Left forelimb (tissue), 1 donor: ENCODE results near the gene TMPRSS3.

Experiments
- DNase-seq: peaks from one replicate; pipeline ENCODE4 v3.0.0-alpha.2; 2018; ENCODE audit warnings: low spot score

The TMPRSS3 gene

DNA sequence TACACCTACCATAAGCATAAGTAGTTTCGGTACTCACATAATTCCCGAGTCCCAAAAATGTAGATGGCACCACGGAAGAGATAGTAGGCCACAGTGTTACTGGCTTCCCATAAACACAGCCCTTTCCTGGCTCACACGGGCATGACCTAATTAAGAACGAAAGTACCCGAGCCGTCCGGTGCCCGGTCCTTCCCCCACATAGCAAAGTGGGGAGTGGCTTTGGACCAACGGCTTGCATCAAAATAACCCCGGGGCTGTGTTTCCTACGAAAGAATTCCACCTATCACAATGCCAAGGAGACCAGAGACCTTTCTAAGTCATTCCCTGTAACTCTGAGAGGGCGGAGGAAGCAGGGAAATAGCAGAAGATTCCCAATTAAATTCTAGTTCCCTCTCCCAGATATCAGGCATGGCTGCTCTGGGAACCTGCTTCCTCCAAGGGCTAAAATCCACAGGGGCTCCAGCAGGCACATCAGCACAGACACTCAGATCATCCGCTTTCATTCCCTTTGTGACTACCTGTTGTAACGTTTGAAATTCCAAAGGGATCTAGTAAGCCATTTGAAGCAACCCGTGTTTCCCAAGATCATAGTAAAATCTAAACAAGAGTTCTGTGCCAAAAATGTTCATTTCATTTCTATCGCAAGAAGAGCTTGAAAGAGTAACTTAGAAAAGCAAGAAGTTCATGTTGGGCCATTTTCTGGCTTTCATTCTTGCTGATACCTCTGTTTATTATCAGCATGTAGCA lies at the start of gene TMPRSS3:
TSS of gene TMPRSS3 (minus strand) at position 148 of the 747 bp plus-strand sequence. CDS start 635 bp downstream, outside the sequence.
- peak; percentile 33 for DNase-seq

DNA sequence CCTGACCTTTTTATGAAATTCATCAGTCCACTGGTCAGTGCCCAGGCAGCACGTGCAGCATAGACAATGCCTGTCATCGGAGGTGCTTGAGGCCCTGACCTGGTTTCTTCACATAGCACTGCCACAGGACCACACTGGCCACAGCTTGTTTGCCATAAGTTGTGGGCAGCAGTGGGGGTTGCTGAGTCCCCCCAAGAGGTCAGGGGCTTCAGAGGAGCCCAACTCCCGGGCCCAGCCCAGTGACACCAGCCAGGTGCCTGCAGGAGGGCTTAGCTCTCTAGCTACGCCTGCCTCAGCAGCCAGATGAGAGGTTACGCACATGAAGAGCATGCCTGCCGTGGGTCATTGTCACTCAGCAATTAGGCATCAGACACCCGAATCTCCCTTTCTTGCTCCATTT lies 49.5 kb upstream of the TMPRSS3 start:
- no peak for DNase-seq

DNA sequence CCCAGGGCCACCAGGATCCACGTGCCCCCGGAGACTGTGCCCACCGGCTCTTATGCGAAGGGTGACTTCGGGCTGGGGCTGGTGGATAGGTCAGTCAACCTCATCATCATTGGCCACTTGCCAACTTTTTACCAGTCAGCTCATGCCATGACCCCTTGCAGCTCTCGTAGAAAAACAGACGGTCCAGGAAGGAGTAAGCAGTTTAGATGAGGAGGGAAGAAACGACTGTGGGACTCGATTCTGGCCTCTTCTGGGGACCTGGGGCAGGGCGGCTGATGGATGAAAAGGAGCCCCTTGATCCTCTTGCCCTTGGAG lies 48.9 kb upstream of the TMPRSS3 start:
- no peak for DNase-seq

DNA sequence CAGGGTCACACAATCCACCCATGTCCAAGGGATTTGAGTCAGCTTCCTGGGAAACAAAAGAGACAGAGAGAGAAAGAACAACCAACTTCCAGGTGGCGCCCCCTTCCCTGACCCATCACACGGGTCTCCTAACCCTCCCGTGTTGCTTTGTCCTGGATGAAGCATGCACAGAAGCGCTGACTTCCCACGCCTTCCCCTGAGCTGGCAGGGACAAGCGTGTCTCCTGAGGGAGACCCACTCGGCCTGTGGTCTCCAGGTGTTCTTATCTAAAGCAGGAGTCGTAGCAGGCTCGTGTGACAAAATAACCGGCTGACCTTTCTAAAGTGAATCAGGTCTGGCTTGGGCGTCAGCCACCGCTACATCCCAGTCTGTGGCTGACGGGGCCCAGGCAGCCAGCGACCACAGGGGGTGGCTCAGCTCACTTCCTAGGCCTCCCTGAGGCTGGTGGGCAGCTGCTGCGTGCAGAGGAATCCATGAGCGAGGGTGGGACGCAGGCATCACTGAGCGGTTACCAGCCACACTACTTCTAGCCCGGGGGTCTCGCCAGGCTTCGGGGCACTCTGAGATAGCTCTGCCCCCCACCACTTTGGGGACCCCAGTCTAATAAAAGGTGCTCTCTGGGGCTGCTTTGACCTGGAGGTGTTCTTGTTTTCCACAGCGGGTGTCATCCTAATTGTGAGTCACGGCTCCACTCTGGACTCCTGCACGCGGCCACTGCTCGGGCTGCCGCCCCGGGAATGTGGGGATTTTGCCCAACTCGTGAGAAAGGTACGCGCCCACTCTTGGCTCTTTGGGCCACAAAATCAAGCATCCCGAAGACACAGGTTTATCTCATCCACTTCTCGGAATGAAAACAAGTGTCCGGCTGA lies 48.3 kb upstream of the TMPRSS3 start:
- no peak for DNase-seq

DNA sequence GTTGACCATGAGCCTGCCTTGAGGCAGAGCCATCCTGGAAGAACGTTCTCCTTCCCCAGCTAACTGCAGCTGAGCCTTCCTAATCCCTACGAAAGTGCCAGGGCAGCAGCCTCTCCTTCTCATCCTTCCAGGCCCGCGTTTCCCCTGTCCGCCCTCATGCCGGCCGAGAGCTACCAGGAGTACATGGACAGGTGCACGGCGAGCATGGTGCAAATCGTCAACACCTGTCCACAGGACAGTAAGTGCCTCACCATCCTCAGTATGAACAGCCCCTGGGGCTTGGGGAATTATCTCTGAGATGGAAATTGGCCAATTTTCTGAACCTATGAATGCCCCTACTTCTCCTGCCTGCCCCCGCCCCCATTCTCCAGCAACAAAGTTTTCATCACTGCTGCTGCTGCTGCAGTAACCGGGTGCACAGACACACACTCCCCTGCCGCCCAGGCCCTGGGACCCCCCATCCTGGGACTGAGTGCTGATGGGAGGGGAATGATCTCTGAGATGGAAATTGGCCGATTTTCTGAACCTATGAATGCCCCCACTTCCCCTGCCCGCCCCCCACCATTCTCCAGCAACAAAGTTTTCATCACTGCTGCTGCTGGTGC lies 47.4 kb upstream of the TMPRSS3 start:
- no peak for DNase-seq

DNA sequence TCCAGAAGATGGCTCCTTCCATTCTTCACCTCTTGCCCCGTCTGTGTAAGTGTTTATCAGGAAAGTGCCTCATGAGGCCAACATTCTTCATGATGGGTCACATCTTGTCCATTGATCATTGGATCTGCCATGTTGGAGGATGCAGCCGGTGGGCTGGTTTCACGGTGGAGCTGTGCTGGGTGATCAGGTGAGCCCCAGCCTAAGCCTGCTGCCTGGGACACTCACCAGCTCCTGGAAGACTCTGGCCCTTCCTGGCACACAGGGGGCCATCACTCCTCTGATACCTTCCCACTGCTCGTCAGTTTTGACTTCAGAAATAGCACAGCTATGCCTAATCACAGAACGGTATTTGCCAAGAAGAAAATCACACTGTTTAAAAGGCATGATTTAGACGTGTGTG lies 46.1 kb upstream of the TMPRSS3 start:
- no peak for DNase-seq

DNA sequence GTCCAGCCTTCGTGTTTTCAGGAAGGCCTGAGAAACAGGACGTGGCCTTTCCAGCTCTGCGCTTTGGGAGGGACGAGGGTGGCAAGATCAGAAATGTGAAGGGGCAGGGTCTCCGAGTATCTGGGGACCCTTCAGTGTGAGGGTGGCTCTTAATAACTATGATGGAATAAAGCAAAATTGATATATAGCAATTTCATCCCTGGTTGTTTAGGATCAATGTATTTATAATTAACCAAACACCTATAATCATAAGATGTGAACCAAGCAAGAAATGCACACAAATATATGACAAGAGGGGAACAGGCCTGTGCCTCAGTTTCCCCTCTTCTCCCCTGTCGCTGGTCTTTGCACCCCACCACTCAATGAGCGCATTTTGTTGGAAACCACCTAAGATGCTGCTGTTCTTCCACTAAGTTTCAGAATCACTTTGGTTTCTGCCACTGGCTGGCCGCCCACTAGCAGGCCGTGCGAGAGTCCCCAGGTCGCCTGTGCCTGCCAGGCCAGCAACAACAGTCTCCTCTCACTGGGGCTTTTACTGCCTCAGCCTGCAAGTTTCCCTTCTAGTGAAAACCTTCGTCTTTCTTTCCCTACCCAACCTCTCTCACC lies 44.4 kb upstream of the TMPRSS3 start:
- no peak for DNase-seq

DNA sequence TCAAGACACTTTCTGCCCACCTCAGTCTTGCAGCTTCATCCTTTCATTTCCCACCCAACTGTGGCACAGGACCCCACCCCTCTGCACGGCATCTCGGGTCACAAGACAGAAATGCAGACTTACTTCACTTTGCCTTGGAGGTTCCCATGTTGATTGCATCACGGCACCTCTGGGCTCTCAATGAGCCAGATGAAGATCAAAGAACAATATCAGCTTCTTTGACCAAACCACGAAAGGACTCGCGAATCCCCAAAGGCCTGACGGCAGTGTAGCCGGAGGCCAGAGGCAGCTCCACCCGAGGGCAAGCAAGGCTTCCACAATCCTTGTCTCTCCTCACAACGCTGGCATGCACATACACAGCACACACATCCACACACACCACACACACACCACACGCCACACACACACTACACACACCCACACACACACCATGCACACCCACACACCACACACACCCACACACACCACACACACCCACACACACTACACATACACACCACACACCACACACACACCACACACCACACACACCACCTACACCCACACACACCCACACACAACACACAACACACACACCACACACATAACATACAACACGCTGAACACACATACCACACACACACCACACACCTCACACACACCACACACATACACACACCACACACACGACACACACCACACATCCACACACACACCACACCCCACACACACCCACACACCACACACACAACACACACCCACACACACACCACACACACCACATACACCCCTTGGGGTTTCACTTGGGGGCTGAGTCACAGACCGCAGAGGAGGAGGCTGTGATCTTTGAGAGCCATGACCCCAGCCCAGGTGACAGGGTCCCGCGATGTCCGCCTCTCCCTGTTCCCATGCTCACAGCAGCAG lies 43.7 kb upstream of the TMPRSS3 start:
- no peak for DNase-seq

DNA sequence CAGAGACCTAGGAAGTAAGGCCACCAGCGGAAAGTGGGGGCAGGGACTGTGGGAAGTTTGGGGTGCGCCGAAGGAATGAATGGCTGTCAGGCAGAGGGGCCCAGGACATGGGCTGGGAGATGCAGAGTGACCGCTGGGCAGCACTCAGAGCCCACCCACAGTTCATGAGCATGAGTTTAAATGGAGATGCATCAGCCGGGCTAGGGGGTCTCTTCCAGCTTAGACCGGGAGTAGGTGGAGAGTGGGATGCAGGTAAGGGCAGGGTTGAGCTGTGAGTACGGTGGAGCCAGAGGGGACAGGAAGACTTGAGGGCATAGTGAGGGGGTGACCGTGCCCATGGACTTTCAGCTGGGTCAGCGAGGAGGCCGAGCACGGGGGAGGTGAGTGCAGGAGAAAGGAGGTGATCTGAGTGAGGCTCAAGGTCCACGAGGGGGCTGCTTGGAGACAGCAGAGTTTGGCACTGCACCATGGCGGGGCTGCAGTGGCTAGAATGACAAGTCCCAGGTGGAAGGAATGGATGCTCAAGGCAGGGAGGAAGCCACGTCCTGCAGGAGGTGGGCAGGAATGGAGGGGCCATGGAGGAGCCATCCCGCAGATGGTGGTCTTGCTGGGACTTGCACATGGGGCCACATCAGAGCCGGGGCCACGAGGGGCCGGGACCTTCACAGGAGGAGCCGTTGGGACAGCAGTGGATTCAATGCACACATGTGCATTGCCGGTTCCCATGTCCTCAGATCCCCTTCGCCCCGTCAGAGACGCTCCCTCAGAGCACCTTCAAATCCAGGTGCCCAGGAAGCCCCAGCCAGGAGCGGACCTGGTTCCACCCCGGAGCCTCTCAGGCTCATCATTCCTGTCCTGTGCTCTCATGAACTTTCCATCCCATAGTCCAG lies 42.7 kb upstream of the TMPRSS3 start:
- DNase-seq, result no peak

DNA sequence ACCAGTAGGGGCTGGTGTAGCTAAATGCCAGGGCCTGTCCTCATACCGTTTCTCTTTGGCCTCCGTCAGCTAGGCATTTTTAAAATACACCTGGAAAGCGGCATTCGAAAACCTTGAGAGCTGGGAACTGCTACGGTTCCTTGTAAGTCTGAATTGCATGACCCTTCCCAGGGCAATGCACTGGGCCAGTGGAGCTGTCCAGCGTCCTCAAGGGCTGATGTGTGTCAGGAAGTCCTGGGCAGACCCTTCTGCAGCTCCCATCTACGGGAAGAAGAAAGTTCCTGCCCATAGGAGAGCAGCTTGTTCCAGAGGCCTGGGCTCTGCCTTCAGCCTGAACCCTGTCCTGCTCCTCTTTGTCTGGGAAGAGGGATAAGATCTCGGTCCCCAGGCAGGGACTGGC lies 41.9 kb upstream of the TMPRSS3 start:
- no peak for DNase-seq

DNA sequence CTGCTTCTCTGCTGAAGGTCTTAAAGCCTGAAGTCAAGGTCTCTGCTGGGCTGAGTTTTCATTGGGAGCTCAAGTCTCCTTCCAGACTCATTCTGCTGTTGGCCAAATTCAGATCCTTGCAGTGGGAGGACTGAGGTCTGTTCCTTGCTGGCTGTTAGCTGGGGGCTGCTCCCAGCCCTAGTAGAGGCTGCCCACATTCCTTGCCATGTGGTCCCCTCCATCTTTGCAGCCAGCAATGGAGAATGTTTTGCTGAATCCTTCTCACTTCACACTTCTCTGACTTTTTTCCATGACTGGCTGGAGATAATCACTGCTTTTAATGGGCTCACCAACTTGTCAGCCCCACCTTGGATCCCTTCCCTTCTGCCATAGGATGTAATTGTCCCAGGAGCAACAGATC lies 41.1 kb upstream of the TMPRSS3 start:
- DNase-seq, result no peak

DNA sequence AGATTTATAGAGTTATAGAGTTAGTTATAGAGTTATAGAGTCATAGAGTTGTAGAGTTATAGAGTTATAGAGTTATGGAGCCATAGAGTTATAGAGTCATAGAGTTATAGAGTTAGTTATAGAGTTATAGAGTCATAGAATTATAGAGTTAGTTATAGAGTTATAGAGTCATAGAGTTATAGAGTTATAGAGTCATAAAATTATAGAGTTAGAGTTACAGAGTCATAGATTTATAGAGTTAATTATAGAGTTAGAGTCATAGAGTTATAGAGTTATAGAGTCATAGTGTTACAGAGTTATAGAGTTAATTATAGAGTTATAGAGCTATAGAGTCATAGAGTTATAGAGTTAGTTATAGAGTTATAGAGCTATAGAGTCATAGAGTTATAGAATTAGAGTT lies 40.0 kb upstream of the TMPRSS3 start:
- DNase-seq, result no peak

DNA sequence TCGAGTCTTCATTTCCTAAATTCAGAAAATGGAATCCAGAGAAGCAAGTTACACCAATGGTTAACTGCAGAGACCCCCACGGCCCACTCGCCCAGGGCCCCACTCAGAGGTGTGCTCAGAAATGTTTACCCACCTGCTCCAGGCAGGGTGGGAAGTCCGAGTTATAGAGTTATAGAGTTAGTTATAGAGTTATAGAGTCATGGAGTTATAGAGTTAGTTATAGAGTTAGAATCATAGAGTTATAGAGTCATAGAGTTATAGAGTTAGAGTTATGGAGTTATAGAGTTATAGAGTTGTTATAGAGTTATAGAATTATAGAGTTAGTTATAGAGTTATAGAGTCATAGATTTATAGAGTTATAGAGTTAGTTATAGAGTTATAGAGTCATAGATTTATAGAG lies 39.5 kb upstream of the TMPRSS3 start:
- no peak for DNase-seq

DNA sequence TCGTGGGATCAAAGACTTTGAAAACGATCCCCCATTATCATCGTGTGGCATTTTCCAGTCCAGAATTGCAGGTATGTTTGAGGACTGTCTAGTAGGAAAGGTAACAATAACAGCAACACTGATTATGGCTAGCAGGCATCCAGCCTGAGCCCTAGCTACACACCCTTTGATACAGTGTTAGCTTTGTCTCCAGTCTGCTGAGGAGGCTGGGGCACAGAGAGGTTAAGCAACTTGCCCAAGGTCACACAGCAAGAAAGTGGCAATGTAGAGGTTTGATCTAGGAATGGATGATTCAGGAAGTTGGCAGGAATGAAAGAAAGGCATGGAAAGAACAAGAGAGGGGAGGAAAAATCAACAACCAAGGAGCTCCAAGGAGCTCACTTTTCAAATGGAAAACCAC lies 39.0 kb upstream of the TMPRSS3 start:
- no peak for DNase-seq

DNA sequence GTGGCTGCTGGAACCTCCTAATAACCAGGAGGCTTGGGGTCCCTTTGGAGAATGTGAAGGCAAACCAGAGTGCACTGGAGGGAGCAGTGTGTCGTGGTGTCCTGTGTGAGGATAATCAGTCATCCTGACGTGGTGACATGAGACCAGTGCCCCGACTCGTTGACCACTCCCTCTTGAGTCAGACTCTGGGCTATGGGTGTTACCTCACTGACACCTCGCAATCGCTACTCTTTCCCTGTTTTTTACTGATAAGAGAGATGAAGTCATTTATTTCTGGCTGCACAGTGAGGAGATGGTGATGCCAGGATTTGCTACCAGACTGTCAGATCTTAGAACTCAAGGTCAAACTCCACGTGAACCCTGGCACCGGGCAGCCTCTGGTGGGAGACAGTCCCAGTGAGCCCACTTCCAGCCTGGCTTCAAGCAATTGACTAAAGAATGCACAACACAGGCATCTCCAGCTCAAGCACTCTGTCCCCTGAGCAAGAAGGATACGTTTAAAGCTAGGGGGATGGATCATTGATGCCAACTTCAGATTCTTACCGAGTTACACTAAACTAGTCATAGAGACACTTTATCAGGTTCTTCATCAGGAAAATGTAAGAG lies 38.2 kb upstream of the TMPRSS3 start:
- no peak for DNase-seq

DNA sequence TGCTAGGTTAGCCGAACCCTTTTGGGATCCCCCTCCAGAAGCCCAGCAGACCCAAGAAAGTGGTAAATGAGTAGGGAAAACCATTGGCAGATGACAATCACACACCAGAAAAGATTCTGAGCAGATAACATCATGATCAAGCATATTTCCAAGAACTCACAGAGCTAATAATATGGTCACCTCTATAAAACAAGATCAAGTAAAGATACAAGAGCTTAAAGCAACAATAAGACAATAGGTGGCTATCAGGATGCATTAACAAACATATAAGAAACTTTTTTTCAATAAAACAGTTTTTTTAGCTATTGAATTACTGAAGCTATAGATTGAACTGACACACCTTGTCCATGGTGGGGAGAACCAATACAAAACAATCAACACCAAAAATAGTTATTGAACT lies 36.8 kb upstream of the TMPRSS3 start:
- no peak for DNase-seq

DNA sequence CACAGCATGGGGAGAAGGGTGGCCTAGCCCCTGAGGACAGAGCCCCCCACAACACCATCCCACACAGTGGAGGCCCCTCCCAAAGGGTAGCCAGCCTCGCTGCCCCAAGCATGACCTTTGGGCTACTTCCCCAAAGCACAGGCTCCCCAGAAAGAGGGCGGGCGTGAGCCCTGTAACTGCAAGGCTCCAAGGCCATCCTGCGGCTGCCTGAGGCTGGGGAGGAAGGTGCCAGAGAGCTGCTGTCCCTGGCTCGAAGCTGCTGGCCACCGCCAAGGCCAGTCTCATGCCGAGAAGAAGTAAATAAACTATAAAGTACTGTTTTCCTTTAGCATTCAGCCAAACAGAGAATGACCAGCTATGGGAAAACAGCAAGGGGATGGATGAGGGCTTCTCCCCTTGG lies 35.3 kb upstream of the TMPRSS3 start:
- DNase-seq, result no peak

DNA sequence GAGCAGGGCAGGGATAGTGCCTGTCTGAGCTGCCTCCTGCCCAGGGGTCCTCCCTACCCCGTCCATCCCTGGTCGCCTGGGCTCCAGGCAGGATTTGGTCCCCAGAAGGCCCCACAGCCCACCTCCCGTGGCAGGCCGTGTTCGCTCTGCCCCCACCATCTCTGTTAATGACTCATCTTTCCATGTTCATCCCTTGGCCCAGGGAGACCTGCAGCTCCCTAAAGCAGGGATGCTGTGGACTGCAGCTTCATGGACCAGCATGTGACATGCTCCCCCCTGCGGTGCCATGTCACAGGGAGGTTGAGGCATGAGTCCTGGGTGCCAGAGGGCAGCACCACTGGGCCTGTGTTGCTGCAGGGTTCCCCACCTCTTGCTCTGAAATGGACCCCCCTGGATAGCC lies 34.7 kb upstream of the TMPRSS3 start:
- DNase-seq, result no peak

DNA sequence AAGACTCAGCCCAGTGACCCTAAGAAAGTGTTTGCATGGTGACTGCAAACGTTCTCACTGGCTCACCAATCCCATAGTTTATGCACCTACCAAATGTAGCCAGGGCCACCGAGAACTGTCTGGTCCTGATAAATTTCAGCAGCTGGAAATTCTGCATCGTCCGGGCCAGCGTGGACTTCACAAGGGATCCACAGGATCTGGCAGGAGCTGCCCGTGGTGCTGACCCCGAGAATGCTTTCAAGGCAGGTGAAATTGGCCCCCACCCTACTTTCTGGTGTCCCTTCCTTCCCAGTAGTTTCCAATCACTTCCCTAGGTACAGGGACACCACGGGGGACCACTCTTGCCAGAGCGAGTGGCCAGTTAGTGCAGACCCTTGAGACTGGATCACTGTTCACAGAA lies 34.0 kb upstream of the TMPRSS3 start:
- no peak for DNase-seq

DNA sequence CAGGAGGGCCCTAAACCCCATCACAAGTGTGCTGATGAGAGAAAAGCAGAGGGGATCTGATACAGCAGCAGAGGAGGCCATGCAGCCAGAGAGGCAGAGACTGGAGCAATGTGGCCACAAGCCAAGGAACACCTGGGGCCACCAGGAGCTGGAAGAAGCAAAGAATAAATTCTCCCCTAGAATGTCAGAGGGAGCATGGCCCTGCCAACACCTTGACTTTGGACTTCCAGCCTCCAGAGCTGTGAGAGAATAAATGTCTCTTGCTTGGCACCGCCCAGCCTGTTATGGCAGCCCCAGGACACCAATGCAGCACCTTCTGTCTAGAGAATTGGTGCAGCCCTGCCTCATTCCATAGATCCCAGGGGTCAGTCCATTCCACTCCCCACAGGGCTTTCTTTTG lies 33.2 kb upstream of the TMPRSS3 start:
- no peak for DNase-seq
